Right forelimb (tissue), 1 donor: ENCODE results near the gene SIGLEC9.

Experiments used
- DNase-seq: peaks from one replicate; pipeline ENCODE4 v3.0.0-alpha.2; 2018

SIGLEC9 gene

GRCh38 chr19:51147663-51148062, 23.0 kb downstream of the SIGLEC9 start:
- no peak for DNase-seq

GRCh38 chr19:51148580-51148979, 23.9 kb downstream of the SIGLEC9 start:
- no peak for DNase-seq

GRCh38 chr19:51150627-51151026, 25.9 kb downstream of the SIGLEC9 start:
- DNase-seq, result no peak

- DNase-seq, result no peak
Observed at GRCh38 chr19:51156710-51157109, 32.0 kb downstream of the SIGLEC9 start.

GRCh38 chr19:51157265-51157664, 32.6 kb downstream of the SIGLEC9 start:
- no peak for DNase-seq

- DNase-seq, result no peak
Observed at GRCh38 chr19:51158474-51159129, 33.9 kb downstream of the SIGLEC9 start.

GRCh38 chr19:51159656-51160055, 35.0 kb downstream of the SIGLEC9 start:
- DNase-seq, result no peak

- no peak for DNase-seq
Observed at GRCh38 chr19:51161266-51161665, 36.6 kb downstream of the SIGLEC9 start.

GRCh38 chr19:51161867-51162496, 37.3 kb downstream of the SIGLEC9 start:
- DNase-seq, result no peak

GRCh38 chr19:51163257-51163656, 38.6 kb downstream of the SIGLEC9 start:
- no peak for DNase-seq

- DNase-seq, result no peak
Observed at GRCh38 chr19:51164215-51164614, 39.5 kb downstream of the SIGLEC9 start.

- no peak for DNase-seq
Observed at GRCh38 chr19:51166846-51167490, 42.3 kb downstream of the SIGLEC9 start.

- DNase-seq, result no peak
Observed at GRCh38 chr19:51168564-51169282, 44.0 kb downstream of the SIGLEC9 start.

GRCh38 chr19:51169283-51169918, 44.7 kb downstream of the SIGLEC9 start:
- peak; percentile 74 for DNase-seq

GRCh38 chr19:51172223-51172622, 47.5 kb downstream of the SIGLEC9 start:
- DNase-seq, result no peak

GRCh38 chr19:51173681-51174080, 49.0 kb downstream of the SIGLEC9 start:
- DNase-seq, result no peak

GRCh38 chr19:51179256-51179655, 54.5 kb downstream of the SIGLEC9 start:
- DNase-seq, result no peak
